ENCODE results near the gene PLSCR3. TPM values are rescaled to one million over a fixed set of nuclear protein-coding genes. Genes with fewer than 3 reads are reported as not detected.
A peak's percentile ranks its signal among the peaks of the same experiment; 100 is the strongest.

The PLSCR3 gene
- total and polyA plus RNA-seq, 2 donors (not counting 3 experiments of a cell fraction or from before 2014, with no cell fraction given) = 59.9 to 94.8 TPM

DNA sequence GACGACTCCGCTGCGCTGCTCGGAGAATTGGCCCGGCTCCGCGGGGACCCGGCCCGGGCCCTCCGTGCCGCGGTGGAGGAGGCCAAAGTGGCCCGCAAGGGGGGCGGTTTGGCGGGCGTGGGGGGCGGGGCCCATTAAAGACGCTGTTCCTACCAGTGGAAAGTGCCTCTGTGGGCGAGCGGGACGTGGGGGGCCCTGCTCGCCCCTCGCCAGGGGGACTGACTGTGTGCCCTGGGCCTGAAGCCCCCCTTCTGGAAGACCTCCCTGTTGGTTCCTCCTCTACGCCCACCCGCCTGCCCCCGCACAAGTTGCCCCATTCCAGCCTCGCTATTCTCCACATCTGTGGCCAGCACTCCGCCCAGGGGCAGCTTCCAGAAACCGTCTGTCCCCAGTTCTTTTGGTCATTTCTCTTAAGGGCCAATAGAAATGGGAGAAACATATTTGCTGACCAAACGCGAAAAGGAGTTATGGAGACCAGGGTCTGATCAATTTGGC is 43.1 kb upstream of the PLSCR3 start:
- no peaks in the 10 kb centered on the region for H3K9me1 ChIP-seq (replicated peaks; ENCODE audit: control insufficient read depth, extremely low read depth, insufficient read depth, low read length)
- H4K20me1 ChIP-seq (replicated peaks; ENCODE audit: control insufficient read depth, extremely low read depth, insufficient read depth, low read length) = no peaks in the 10 kb centered on the region
- H3K79me2 ChIP-seq (ENCODE audit: control insufficient read depth, insufficient read depth, low read length) = no peaks in the 10 kb centered on the region
- no peak for DNase-seq (ENCODE audit: low read depth, low spot score)
- no peaks in the 10 kb centered on the region for H3K36me3 ChIP-seq (ENCODE audit: control insufficient read depth in 2 of 2, extremely low read depth in 1 of 2, insufficient read depth in 2 of 2, low read length in 2 of 2)
- H3K4me3 ChIP-seq (replicated peaks in 1 of 3; ENCODE audit: insufficient read depth in 1 of 3, low read depth in 1 of 3, low read length in 3 of 3) = no peak overlapping the region
- H3K9ac ChIP-seq (replicated peaks; ENCODE audit: extremely low read depth, insufficient read depth, low read length) = no peak overlapping the region
- ChIA-PET POLR2A (interaction anchor here (0.8 to 1.7 kb wide), 4 partner anchors 8 to 47 kb away, joined by 3 to 8 read pairs (median 5); partner anchors contain the start of genes POLR2A and TMEM256), CTCF (interaction anchor here (0.9 to 4.4 kb wide), 35 partner anchors 8 to 392 kb away, joined by 3 to 70 read pairs (median 7); partner anchors contain the start of genes CHRNB1, MPDU1, NLGN2 and PLSCR3)
- H2AFZ ChIP-seq (ENCODE audit: low read depth, low read length) = no peak overlapping the region
- intact Hi-C loops (cut with micrococcal nuclease) (loop anchor here (1.0 to 5.0 kb wide), 5 partner anchors 17 to 250 kb away; partner anchors contain the start of genes CTDNEP1, ELP5, SENP3 and TP53), dilution Hi-C loops (cut with MboI; ENCODE audit: extremely low pct_ligation_motif_present, low sequenced_read_pairs) (no loop called here)
- no peaks in the 10 kb centered on the region for H3K9me3 ChIP-seq (replicated peaks; ENCODE audit: control insufficient read depth, insufficient read depth, low read length)
- no peak for FAIRE-seq
- peaks cover 23% of the 10 kb centered on the region for H3K4me1 ChIP-seq (ENCODE audit: control insufficient read depth, extremely low read depth, insufficient read depth, low read length)
- no peak overlapping the region for H3K27ac ChIP-seq (ENCODE audit: insufficient read depth, low read depth, low read length)
- no peak for TF ChIP-seq CTCF (IDR thresholded peaks at IDR 0.05; ENCODE audit: extremely low read depth in 1 of 2, insufficient read depth in 1 of 2, low read depth in 1 of 2, low read length in 2 of 2)
- no peak for TF ChIP-seq EZH2 (IDR thresholded peaks at IDR 0.05; ENCODE audit: borderline replicate concordance, low read depth, low read length, severe bottlenecking)
- no peak for TF ChIP-seq POLR2AphosphoS5 (IDR thresholded peaks at IDR 0.05; ENCODE audit: insufficient read depth, low read depth, low read length)
- no peak for TF ChIP-seq FOS (IDR thresholded peaks at IDR 0.05; ENCODE audit: borderline replicate concordance, insufficient read depth, low read length)
- TF ChIP-seq MYC (IDR thresholded peaks at IDR 0.05; ENCODE audit: low read depth, low read length) = no peak
- TF ChIP-seq GATA2 (IDR thresholded peaks at IDR 0.05; ENCODE audit: insufficient read depth, insufficient read length, low read depth, low read length) = no peak
- no peak for TF ChIP-seq JUN (IDR thresholded peaks at IDR 0.05; ENCODE audit: borderline replicate concordance, insufficient read depth, insufficient read length, low read depth)
- TF ChIP-seq POLR2A (IDR thresholded peaks at IDR 0.05; ENCODE audit: low read depth, low read length) = no peak
- TF ChIP-seq MAX (IDR thresholded peaks at IDR 0.05; ENCODE audit: insufficient read depth, insufficient read length) = no peak
- no TSS peak for BruUV-seq (replicated peaks)
- peak overlapping the region; percentile 44 for H3K4me2 ChIP-seq (ENCODE audit: insufficient read depth, low read length)
- H3K27me3 ChIP-seq (ENCODE audit: control insufficient read depth in 2 of 2, insufficient read depth in 2 of 2, low read length in 2 of 2) = peaks cover 20 to 28% of the 10 kb centered on the region in 2 experiments

Data from endothelial cell of umbilical vein (primary cell).